RWPE2 (cell line): ENCODE results near the gene HNRNPH1.

Experiments used
- ATAC-seq: fragments of 200-7000 bp; cut with Tn5 transposase; 3 replicates; pipeline ENCODE4 v1.9.1; 2021; ENCODE audit warnings: low read depth
- DNase-seq: peaks from one replicate; pipeline ENCODE4 v3.0.0-alpha.2; 2020; ENCODE audit warnings: low spot score
- H3K27ac ChIP-seq: fragments of 450-650 bp; 2 replicates; pipeline ENCODE4 v1.5.1; 2017; ENCODE audit warnings: mild to moderate bottlenecking; ENCODE audit not compliant: poor library complexity, severe bottlenecking
- H3K27me3 ChIP-seq: fragments of 250-450 bp; sonication (Bioruptor Pico); 2 replicates; pipeline ENCODE4 v1.5.1; 2021; ENCODE audit warnings: mild to moderate bottlenecking, moderate library complexity; ENCODE audit not compliant: insufficient read depth, poor library complexity, severe bottlenecking
- H3K36me3 ChIP-seq: fragments of 250-450 bp; sonication (Bioruptor Pico); 2 replicates; pipeline ENCODE4 v1.5.1; 2020; ENCODE audit warnings: low read depth, mild to moderate bottlenecking, moderate library complexity
- H3K4me1 ChIP-seq: fragments of 250-450 bp; sonication (Bioruptor Pico); 2 replicates; pipeline ENCODE4 v1.5.1; 2021; ENCODE audit warnings: mild to moderate bottlenecking, moderate library complexity; ENCODE audit not compliant: insufficient read depth, poor library complexity, severe bottlenecking
- H3K4me3 ChIP-seq: fragments of 250-450 bp; sonication (Bioruptor Pico); 2 replicates; pipeline ENCODE4 v1.5.1; 2021; ENCODE audit warnings: mild to moderate bottlenecking, moderate library complexity; ENCODE audit not compliant: severe bottlenecking
- H3K9me3 ChIP-seq: fragments of 250-450 bp; sonication (Bioruptor Pico); 2 replicates; pipeline ENCODE4 v1.5.1; 2021; ENCODE audit warnings: mild to moderate bottlenecking, moderate library complexity; ENCODE audit not compliant: severe bottlenecking
- CTCF ChIP-seq: fragments of 450-650 bp; IDR thresholded peaks from one replicate; pipeline ENCODE4 v1.5.1; 2017; ENCODE audit warnings: mild to moderate bottlenecking, moderate library complexity; ENCODE audit not compliant: poor library complexity, severe bottlenecking

The HNRNPH1 gene

GRCh38 chr5:179612577-179613459, 10.7 kb downstream of the HNRNPH1 start:
- DNase-seq = no peak
- no peak for TF ChIP-seq CTCF
- H3K27ac ChIP-seq = no peak overlapping the region
- no peak overlapping the region for H3K4me3 ChIP-seq
- no peak for ATAC-seq
- H3K9me3 ChIP-seq = no peaks in the 10 kb centered on the region
- H3K36me3 ChIP-seq = peaks cover 85% of the 10 kb centered on the region
- H3K4me1 ChIP-seq = no peaks in the 10 kb centered on the region
- no peaks in the 10 kb centered on the region for H3K27me3 ChIP-seq

- Histone ChIP-seq H3K27ac (no peak overlapping the region), H3K36me3 (peaks cover 78% of the 10 kb centered on the region)
- no peak for TF ChIP-seq CTCF
These were observed 12.6 kb downstream of the HNRNPH1 start for GRCh38 chr5:179610903-179611265.

GRCh38 chr5:179610109-179610902, 13.2 kb downstream of the HNRNPH1 start:
- H3K4me3 ChIP-seq = no peak overlapping the region
- H3K27ac ChIP-seq = no peak overlapping the region
- no peaks in the 10 kb centered on the region for H3K27me3 ChIP-seq
- no peaks in the 10 kb centered on the region for H3K9me3 ChIP-seq
- TF ChIP-seq CTCF = no peak
- DNase-seq (no peak), ATAC-seq (peak; percentile 1; the same call in 2 of the 3 replicates)
- peaks cover 78% of the 10 kb centered on the region for H3K36me3 ChIP-seq
- H3K4me1 ChIP-seq = no peaks in the 10 kb centered on the region

More at GRCh38 chr5:179610903-179611265, 12.6 kb downstream of the HNRNPH1 start:
- peak; percentile 1; the same call in 2 of the 3 replicates for ATAC-seq
- no peak overlapping the region for H3K4me3 ChIP-seq
- DNase-seq = no peak
- H3K9me3 ChIP-seq = no peaks in the 10 kb centered on the region
- H3K4me1 ChIP-seq = no peaks in the 10 kb centered on the region
- no peaks in the 10 kb centered on the region for H3K27me3 ChIP-seq

GRCh38 chr5:179609834-179610108, 13.7 kb downstream of the HNRNPH1 start:
- peaks cover 74% of the 10 kb centered on the region for H3K36me3 ChIP-seq

More at GRCh38 chr5:179609834-179610108, 13.7 kb downstream of the HNRNPH1 start:
- DNase-seq (no peak), ATAC-seq (no peak)
- Histone ChIP-seq H3K4me1 (no peaks in the 10 kb centered on the region), H3K27ac (no peak overlapping the region), H3K27me3 (no peaks in the 10 kb centered on the region), H3K4me3 (no peak overlapping the region), H3K9me3 (no peaks in the 10 kb centered on the region)
- TF ChIP-seq CTCF = no peak
